H1 (cell line): ENCODE results near the gene PTPN3. TPM values are rescaled to one million over a fixed set of nuclear protein-coding genes. Genes with fewer than 3 reads are reported as not detected.

Experiments
- BRCA1 ChIP-seq: IDR thresholded peaks from 2 replicates; pipeline ENCODE4 v1.6.1; 2012; ENCODE audit warnings: low read depth, low read length, improper control_type of control experiment
- EGR1 ChIP-seq: IDR thresholded peaks from 2 replicates; pipeline ENCODE4 v1.6.1; 2011; ENCODE audit warnings: low read depth, low read length, borderline replicate concordance
- PHF8 ChIP-seq: fragments of 200-600 bp; sonication (generic); conservative IDR thresholded peaks from 2 replicates; pipeline ENCODE4 v1.7.1; 2012; ENCODE audit warnings: low read depth, mild to moderate bottlenecking, inconsistent platforms, low read length, moderate library complexity
- SIN3A ChIP-seq, 2 experiments: IDR thresholded peaks in 1 of 2; conservative IDR thresholded peaks in 1 of 2; 2 replicates each; pipeline ENCODE4 v1.6.1; 2011 to 2012; ENCODE audit warnings: low read length in 2 of 2, improper control_type of control experiment in 1 of 2, low read depth in 1 of 2, mild to moderate bottlenecking in 1 of 2
- SP4 ChIP-seq: IDR thresholded peaks from 2 replicates; pipeline ENCODE4 v1.6.1; 2012; ENCODE audit warnings: low read length, inconsistent platforms
- TAF7 ChIP-seq: optimal IDR thresholded peaks from 2 replicates; pipeline ENCODE3; 2011; ENCODE audit warnings: low read depth, mild to moderate bottlenecking, inconsistent platforms, low read length, moderate library complexity, borderline replicate concordance
- polyA plus RNA-seq, 7 experiments: library from polyadenylated mRNA; depleted of rRNA in 3 of 7; stranded (reverse) in 5 of 7; unstranded in 2 of 7; fragments of >200 nt in 5 of 7; fragments of 200-250 nt in 2 of 7; gene quantifications; 1 replicate in 5 of 7; 2 replicates in 1 of 7; 4 replicates in 1 of 7; pipeline versions ENCODE4 v1.2.1 to v1.2.3, GENCODE V29; 2011 to 2013; ENCODE audit warnings: missing spikeins in 2 of 7, mixed read lengths in 2 of 7
- total RNA-seq: library from RNA; stranded (reverse); fragmentation: NEBNext Ultra II Directional; extraction: Animal tissue kit (Norgen Biotek cat#: 25700); gene quantifications from 2 replicates; pipeline ENCODE4 v1.2.1, GENCODE V29; 2021
- TF ChIP-seq, protein P1 (sequence below): fragments of 300-600 bp; sonication (generic); IDR thresholded peaks from 2 replicates; pipeline ENCODE4 v1.7.1; 2012; ENCODE audit warnings: low read length, moderate library complexity, mild to moderate bottlenecking, inconsistent platforms; ENCODE audit not compliant: insufficient replicate concordance

PTPN3 gene
- total and polyA plus RNA-seq, 2 of the 8 experiments (the other 6 are each of a cell fraction or from before 2014, with no cell fraction given) = 2.9 to 3.7 TPM

DNA sequence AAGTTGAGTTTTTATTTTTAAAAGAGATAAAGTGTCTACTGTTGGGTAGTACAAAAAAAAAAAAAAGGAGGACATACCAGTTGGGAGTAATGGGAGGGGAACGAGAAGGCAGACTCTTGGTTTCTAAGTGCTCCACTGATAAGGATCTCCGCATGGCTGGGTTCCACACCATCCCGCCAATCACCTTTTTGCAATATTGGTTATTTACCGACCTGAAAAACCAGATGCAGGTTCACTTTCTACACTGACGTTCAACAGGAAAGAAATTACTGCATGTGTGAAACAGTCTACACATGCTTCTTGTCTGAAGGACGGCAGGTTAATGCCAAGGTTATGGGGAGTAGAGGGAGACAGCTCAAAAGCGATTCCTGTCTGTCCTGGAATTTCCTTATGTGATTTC, 75.5 kb downstream of the PTPN3 start (continued):
- TF ChIP-seq, protein P1, sequence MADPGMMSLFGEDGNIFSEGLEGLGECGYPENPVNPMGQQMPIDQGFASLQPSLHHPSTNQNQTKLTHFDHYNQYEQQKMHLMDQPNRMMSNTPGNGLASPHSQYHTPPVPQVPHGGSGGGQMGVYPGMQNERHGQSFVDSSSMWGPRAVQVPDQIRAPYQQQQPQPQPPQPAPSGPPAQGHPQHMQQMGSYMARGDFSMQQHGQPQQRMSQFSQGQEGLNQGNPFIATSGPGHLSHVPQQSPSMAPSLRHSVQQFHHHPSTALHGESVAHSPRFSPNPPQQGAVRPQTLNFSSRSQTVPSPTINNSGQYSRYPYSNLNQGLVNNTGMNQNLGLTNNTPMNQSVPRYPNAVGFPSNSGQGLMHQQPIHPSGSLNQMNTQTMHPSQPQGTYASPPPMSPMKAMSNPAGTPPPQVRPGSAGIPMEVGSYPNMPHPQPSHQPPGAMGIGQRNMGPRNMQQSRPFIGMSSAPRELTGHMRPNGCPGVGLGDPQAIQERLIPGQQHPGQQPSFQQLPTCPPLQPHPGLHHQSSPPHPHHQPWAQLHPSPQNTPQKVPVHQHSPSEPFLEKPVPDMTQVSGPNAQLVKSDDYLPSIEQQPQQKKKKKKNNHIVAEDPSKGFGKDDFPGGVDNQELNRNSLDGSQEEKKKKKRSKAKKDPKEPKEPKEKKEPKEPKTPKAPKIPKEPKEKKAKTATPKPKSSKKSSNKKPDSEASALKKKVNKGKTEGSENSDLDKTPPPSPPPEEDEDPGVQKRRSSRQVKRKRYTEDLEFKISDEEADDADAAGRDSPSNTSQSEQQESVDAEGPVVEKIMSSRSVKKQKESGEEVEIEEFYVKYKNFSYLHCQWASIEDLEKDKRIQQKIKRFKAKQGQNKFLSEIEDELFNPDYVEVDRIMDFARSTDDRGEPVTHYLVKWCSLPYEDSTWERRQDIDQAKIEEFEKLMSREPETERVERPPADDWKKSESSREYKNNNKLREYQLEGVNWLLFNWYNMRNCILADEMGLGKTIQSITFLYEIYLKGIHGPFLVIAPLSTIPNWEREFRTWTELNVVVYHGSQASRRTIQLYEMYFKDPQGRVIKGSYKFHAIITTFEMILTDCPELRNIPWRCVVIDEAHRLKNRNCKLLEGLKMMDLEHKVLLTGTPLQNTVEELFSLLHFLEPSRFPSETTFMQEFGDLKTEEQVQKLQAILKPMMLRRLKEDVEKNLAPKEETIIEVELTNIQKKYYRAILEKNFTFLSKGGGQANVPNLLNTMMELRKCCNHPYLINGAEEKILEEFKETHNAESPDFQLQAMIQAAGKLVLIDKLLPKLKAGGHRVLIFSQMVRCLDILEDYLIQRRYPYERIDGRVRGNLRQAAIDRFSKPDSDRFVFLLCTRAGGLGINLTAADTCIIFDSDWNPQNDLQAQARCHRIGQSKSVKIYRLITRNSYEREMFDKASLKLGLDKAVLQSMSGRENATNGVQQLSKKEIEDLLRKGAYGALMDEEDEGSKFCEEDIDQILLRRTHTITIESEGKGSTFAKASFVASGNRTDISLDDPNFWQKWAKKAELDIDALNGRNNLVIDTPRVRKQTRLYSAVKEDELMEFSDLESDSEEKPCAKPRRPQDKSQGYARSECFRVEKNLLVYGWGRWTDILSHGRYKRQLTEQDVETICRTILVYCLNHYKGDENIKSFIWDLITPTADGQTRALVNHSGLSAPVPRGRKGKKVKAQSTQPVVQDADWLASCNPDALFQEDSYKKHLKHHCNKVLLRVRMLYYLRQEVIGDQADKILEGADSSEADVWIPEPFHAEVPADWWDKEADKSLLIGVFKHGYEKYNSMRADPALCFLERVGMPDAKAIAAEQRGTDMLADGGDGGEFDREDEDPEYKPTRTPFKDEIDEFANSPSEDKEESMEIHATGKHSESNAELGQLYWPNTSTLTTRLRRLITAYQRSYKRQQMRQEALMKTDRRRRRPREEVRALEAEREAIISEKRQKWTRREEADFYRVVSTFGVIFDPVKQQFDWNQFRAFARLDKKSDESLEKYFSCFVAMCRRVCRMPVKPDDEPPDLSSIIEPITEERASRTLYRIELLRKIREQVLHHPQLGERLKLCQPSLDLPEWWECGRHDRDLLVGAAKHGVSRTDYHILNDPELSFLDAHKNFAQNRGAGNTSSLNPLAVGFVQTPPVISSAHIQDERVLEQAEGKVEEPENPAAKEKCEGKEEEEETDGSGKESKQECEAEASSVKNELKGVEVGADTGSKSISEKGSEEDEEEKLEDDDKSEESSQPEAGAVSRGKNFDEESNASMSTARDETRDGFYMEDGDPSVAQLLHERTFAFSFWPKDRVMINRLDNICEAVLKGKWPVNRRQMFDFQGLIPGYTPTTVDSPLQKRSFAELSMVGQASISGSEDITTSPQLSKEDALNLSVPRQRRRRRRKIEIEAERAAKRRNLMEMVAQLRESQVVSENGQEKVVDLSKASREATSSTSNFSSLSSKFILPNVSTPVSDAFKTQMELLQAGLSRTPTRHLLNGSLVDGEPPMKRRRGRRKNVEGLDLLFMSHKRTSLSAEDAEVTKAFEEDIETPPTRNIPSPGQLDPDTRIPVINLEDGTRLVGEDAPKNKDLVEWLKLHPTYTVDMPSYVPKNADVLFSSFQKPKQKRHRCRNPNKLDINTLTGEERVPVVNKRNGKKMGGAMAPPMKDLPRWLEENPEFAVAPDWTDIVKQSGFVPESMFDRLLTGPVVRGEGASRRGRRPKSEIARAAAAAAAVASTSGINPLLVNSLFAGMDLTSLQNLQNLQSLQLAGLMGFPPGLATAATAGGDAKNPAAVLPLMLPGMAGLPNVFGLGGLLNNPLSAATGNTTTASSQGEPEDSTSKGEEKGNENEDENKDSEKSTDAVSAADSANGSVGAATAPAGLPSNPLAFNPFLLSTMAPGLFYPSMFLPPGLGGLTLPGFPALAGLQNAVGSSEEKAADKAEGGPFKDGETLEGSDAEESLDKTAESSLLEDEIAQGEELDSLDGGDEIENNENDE = no peak
- no peak for TF ChIP-seq EGR1
- no peak for TF ChIP-seq SP4
- no peak for TF ChIP-seq SIN3A (conservative IDR thresholded peaks at IDR 0.05 in 1 of 2, IDR thresholded peaks at IDR 0.05 in 1 of 2; ENCODE audit: low read depth in 1 of 2, low read length in 2 of 2)
- no peak for TF ChIP-seq TAF7
- no peak for TF ChIP-seq BRCA1
- TF ChIP-seq PHF8 = no peak
- TF ChIP-seq, all 59 proteins: peak for 0
